ENCODE data around the gene NEMP1. TPM values are rescaled to one million over a fixed set of nuclear protein-coding genes. Genes with fewer than 3 reads are reported as not detected.
A peak's percentile ranks its signal among the peaks of the same experiment; 100 is the strongest.

Gene NEMP1
- total RNA-seq, 2 experiments from 2014 or later = 7.2 to 9.9 TPM

- no peak for ATAC-seq (ENCODE audit: poor library complexity)
- Histone ChIP-seq H3K27me3 (ENCODE audit: control insufficient read depth in 1 of 2, insufficient read depth in 2 of 2, low read length in 2 of 2) (no peaks in the 10 kb centered on the region), H3K9me3 (ENCODE audit: control insufficient read depth in 1 of 2, insufficient read depth in 1 of 2, low read length in 2 of 2) (no peaks in the 10 kb centered on the region), H3K27ac (ENCODE audit: low read depth in 1 of 2, low read length in 2 of 2) (peak overlapping the region in 1 of 2 donors; percentile 29), H3K36me3 (ENCODE audit: insufficient read depth, low read length) (peaks cover 89% of the 10 kb centered on the region), H3K4me1 (ENCODE audit: insufficient read depth, low read length) (peaks cover 46% of the 10 kb centered on the region), H3K4me3 (ENCODE audit: low read length) (no peak overlapping the region)
- peaks cover 96% of the 10 kb centered on the region for H3K36me3 Mint-ChIP-seq (ENCODE audit: low read depth)
- intact Hi-C loops (cut with DNase I, micrococcal nuclease) = no loop called here
- no peak for TF ChIP-seq CTCF (IDR thresholded peaks at IDR 0.05)
- CTCF ChIA-PET = interaction anchor here (0.9 to 7.6 kb wide), 4 partner anchors 12 to 29 kb away, joined by 3 to 47 read pairs (median 5); partner anchors contain the start of gene STAT6
- H3K9me3 Mint-ChIP-seq = no peaks in the 10 kb centered on the region
- no peaks in the 10 kb centered on the region for H3K27me3 Mint-ChIP-seq
- H3K27ac Mint-ChIP-seq = peak overlapping the region; percentile 98
- peaks cover 53% of the 10 kb centered on the region for H3K4me1 Mint-ChIP-seq (ENCODE audit: low read depth)
- POLR2A ChIA-PET = interaction anchor here (3.2 to 14.4 kb wide), 2 partner anchors 12 to 26 kb away, joined by 15 to 344 read pairs; partner anchors contain the start of gene STAT6
- DNase-seq = no peak
- H3K4me3 Mint-ChIP-seq = no peak overlapping the region
These were observed 16.8 kb upstream of the NEMP1 start for GRCh38 chr12:57095440-57095839.

- no peaks in the 10 kb centered on the region for H3K27me3 Mint-ChIP-seq
- H3K36me3 Mint-ChIP-seq (ENCODE audit: low read depth) = peaks cover 94% of the 10 kb centered on the region
- TF ChIP-seq CTCF (IDR thresholded peaks at IDR 0.05) = no peak
- Histone ChIP-seq H3K27me3 (ENCODE audit: control insufficient read depth in 1 of 2, insufficient read depth in 2 of 2, low read length in 2 of 2) (no peaks in the 10 kb centered on the region), H3K4me3 (ENCODE audit: low read length) (no peak overlapping the region), H3K4me1 (ENCODE audit: insufficient read depth, low read length) (peaks cover 56% of the 10 kb centered on the region), H3K36me3 (ENCODE audit: insufficient read depth, low read length) (peaks cover 80% of the 10 kb centered on the region), H3K27ac (ENCODE audit: low read depth in 1 of 2, low read length in 2 of 2) (peak overlapping the region; percentile 60 to 69), H3K9me3 (ENCODE audit: control insufficient read depth in 1 of 2, insufficient read depth in 1 of 2, low read length in 2 of 2) (no peaks in the 10 kb centered on the region)
- ATAC-seq (ENCODE audit: poor library complexity) (no peak), DNase-seq (no peak)
- no peaks in the 10 kb centered on the region for H3K9me3 Mint-ChIP-seq
- POLR2A ChIA-PET = interaction anchor here (0.6 to 14.4 kb wide), 5 partner anchors 13 to 417 kb away, joined by 3 to 344 read pairs (median 15); partner anchors contain the start of genes NEMP1 and STAT6
- H3K27ac Mint-ChIP-seq = peak overlapping the region; percentile 98
- CTCF ChIA-PET = interaction anchor here (0.9 to 7.6 kb wide), 5 partner anchors 13 to 30 kb away, joined by 3 to 67 read pairs (median 6); partner anchors contain the start of gene STAT6
- H3K4me1 Mint-ChIP-seq (ENCODE audit: low read depth) = peaks cover 57% of the 10 kb centered on the region
- H3K4me3 Mint-ChIP-seq = no peak overlapping the region
- intact Hi-C loops (cut with DNase I, micrococcal nuclease) = no loop called here
These were observed 15.9 kb upstream of the NEMP1 start for GRCh38 chr12:57094208-57095160.

- ChIA-PET CTCF (interaction anchor here (0.6 to 7.6 kb wide), 6 partner anchors 18 to 149 kb away, joined by 3 to 67 read pairs (median 6); partner anchors contain the start of gene STAT6), POLR2A (interaction anchor here (0.6 to 14.4 kb wide), 7 partner anchors 14 to 416 kb away, joined by 3 to 344 read pairs (median 13); partner anchors contain the start of genes NEMP1 and STAT6)
- Histone ChIP-seq H3K27me3 (ENCODE audit: control insufficient read depth in 1 of 2, insufficient read depth in 2 of 2, low read length in 2 of 2) (no peaks in the 10 kb centered on the region), H3K27ac (ENCODE audit: low read depth in 1 of 2, low read length in 2 of 2) (peak overlapping the region; percentile 69 to 72), H3K9me3 (ENCODE audit: control insufficient read depth in 1 of 2, insufficient read depth in 1 of 2, low read length in 2 of 2) (no peaks in the 10 kb centered on the region), H3K4me1 (ENCODE audit: insufficient read depth, low read length) (peaks cover 52% of the 10 kb centered on the region), H3K4me3 (ENCODE audit: low read length) (peak overlapping the region; percentile 3), H3K36me3 (ENCODE audit: insufficient read depth, low read length) (peaks cover 71% of the 10 kb centered on the region)
- Mint-ChIP-seq H3K36me3 (ENCODE audit: low read depth) (peaks cover 87% of the 10 kb centered on the region), H3K27ac (peak overlapping the region; percentile 98), H3K27me3 (no peaks in the 10 kb centered on the region), H3K9me3 (no peaks in the 10 kb centered on the region), H3K4me1 (ENCODE audit: low read depth) (peaks cover 52% of the 10 kb centered on the region), H3K4me3 (peak overlapping the region; percentile 71)
- peak in 11 of 14 experiments; percentile 26 to 78 (median 53) for DNase-seq
- peak; percentile 63 for TF ChIP-seq CTCF (IDR thresholded peaks at IDR 0.05)
- peak; percentile 41 for ATAC-seq (ENCODE audit: poor library complexity)
- intact Hi-C loops (cut with DNase I, micrococcal nuclease) = loop anchor here (1.0 kb wide), 2 partner anchors 17 to 24 kb away; no protein-coding TSS in a partner anchor
These were observed 15.0 kb upstream of the NEMP1 start for GRCh38 chr12:57093415-57094207.
